MM.1S (cell line): ENCODE results near the gene MAP2.

Source experiments
- CTCF ChIP-seq: fragments of 300-600 bp; sonication (generic); IDR thresholded peaks from 2 replicates; pipeline ENCODE4 v1.5.1; 2016; ENCODE audit warnings: antibody characterized with exemption, low read length, mixed read lengths
- EZH2 ChIP-seq: fragments of 300-600 bp; sonication (generic); optimal IDR thresholded peaks from 2 replicates; pipeline ENCODE3; 2017; ENCODE audit warnings: low read depth, mild to moderate bottlenecking, antibody characterized with exemption, low read length, mixed read lengths

- TF ChIP-seq CTCF (no peak), EZH2 (no peak)
These were observed 247.3 kb downstream of the MAP2 start for GRCh38 chr2:209671020-209671680.
